HepG2 (cell line): ENCODE measurements around the gene BAMBI. TPM values are rescaled to one million over a fixed set of nuclear protein-coding genes. Genes with fewer than 3 reads are reported as not detected.

Experiments used
- ATF4 ChIP-seq, 2 experiments: fragments of 450-650 bp in 1 of 2; sonication (generic) in 1 of 2; formaldehyde crosslinking; IDR thresholded peaks; 2 replicates each; pipeline versions ENCODE4 v1.5.0 to v1.8.0; 2020 to 2022; ENCODE audit warnings: mild to moderate bottlenecking in 1 of 2, missing genetic modification reagents in 1 of 2
- FOXA3 ChIP-seq: IDR thresholded peaks from 2 replicates; pipeline ENCODE4 v1.6.1; 2016; ENCODE audit warnings: missing genetic modification reagents, missing compliant biosample characterization
- ISL2 ChIP-seq: sonication (generic); formaldehyde crosslinking; IDR thresholded peaks from 2 replicates; pipeline ENCODE4 v1.5.0; 2020; ENCODE audit warnings: missing genetic modification reagents
- NCOA2 ChIP-seq: sonication (generic); formaldehyde crosslinking; IDR thresholded peaks from 2 replicates; pipeline ENCODE4 v1.8.0; 2022; ENCODE audit warnings: inconsistent platforms
- PRDM15 ChIP-seq: sonication (generic); formaldehyde crosslinking; IDR thresholded peaks from 2 replicates; pipeline ENCODE4 v1.4.0; 2020; ENCODE audit warnings: missing genetic modification reagents
- RNF2 ChIP-seq: fragments of 450-650 bp; conservative IDR thresholded peaks from 2 replicates; pipeline ENCODE4 v1.6.1; 2016; ENCODE audit warnings: low read depth
- SP2 ChIP-seq: sonication (generic); formaldehyde crosslinking; IDR thresholded peaks from 2 replicates; pipeline ENCODE4 v1.5.1; 2020; ENCODE audit warnings: mild to moderate bottlenecking, missing genetic modification reagents
- THAP11 ChIP-seq: IDR thresholded peaks from 2 replicates; pipeline ENCODE4 v1.6.1; 2016; ENCODE audit warnings: missing biosample characterization, missing genetic modification reagents
- ZBTB8A ChIP-seq: sonication (generic); formaldehyde crosslinking; IDR thresholded peaks from 2 replicates; pipeline ENCODE4 v1.4.0; 2020; ENCODE audit warnings: mild to moderate bottlenecking, low read depth, missing genetic modification reagents, borderline replicate concordance
- ZMAT3 ChIP-seq: sonication (generic); formaldehyde crosslinking; conservative IDR thresholded peaks from 2 replicates; pipeline ENCODE4 v1.7.0; 2021; ENCODE audit warnings: missing genetic modification reagents
- ZNF138 ChIP-seq: sonication (generic); formaldehyde crosslinking; IDR thresholded peaks from 2 replicates; pipeline ENCODE4 v1.5.0; 2020; ENCODE audit warnings: mild to moderate bottlenecking, low read depth, missing genetic modification reagents
- ZNF574 ChIP-seq: sonication (generic); formaldehyde crosslinking; IDR thresholded peaks from 2 replicates; pipeline ENCODE4 v1.4.0; 2020; ENCODE audit warnings: missing genetic modification reagents
- ZNF639 ChIP-seq: conservative IDR thresholded peaks from 2 replicates; pipeline ENCODE4 v1.6.1; 2018; ENCODE audit warnings: missing genetic modification reagents
- ZNF687 ChIP-seq: sonication (generic); formaldehyde crosslinking; IDR thresholded peaks from 2 replicates; pipeline ENCODE4 v1.5.1; 2020; ENCODE audit warnings: mild to moderate bottlenecking, missing genetic modification reagents, moderate library complexity
- polyA plus RNA-seq, 8 experiments: library from polyadenylated mRNA; depleted of rRNA in 3 of 8; stranded (reverse) in 7 of 8; unstranded in 1 of 8; fragments of >200 nt; fragmentation: Illumina TruSeq in 4 of 8; extraction: Trizol in 4 of 8; gene quantifications; 2 replicates each; pipeline versions ENCODE4 v1.2.1 to v1.2.3, GENCODE V29; 2011 to 2016; ENCODE audit warnings: low read depth in 4 of 8, missing spikeins in 1 of 8, mixed read lengths in 1 of 8; ENCODE audit not compliant: insufficient read depth in 1 of 8
- total RNA-seq, 5 experiments: library from RNA; depleted of rRNA; stranded (reverse); fragments of >200 nt; fragmentation: Illumina TruSeq; extraction: Trizol; gene quantifications; 2 replicates each; pipeline ENCODE4 v1.2.3, GENCODE V29; 2016; ENCODE audit warnings: low read depth in 1 of 5

BAMBI gene
- total and polyA plus RNA-seq, 2 of the 13 experiments (the other 11 are each of a cell fraction or from before 2014, with no cell fraction given) = 12.0 to 23.6 TPM

GRCh38 chr10:28676968-28677887, at the start of gene BAMBI (continued):
- peak; percentile 75 for TF ChIP-seq ZNF574
- TF ChIP-seq RNF2 = peak; percentile 75
- no peak; the same call in 1 of the 2 replicates for TF ChIP-seq ZBTB8A (CRISPR knock-in tag)
- no peak for TF ChIP-seq FOXA3 (CRISPR knock-in tag)
- 0 out of 2 replicates have a peak, but pooled peaks have one; percentile 34 for TF ChIP-seq ISL2
- peak; percentile 77; the same call in 1 of the 2 replicates for TF ChIP-seq ZMAT3 (CRISPR knock-in tag)
- TF ChIP-seq ATF4 (CRISPR knock-in tag; IDR thresholded peaks at IDR 0.05) = no peak
- TF ChIP-seq THAP11 = peak; percentile 61; the same call in 1 of the 2 replicates
- peak; percentile 74 for TF ChIP-seq SP2 (CRISPR knock-in tag)
- peak; percentile 43; the same call in 1 of the 2 replicates for TF ChIP-seq ZNF687
- TF ChIP-seq NCOA2 (CRISPR knock-in tag) = peak; percentile 19; the same call in 1 of the 2 replicates
- TF ChIP-seq ZNF138 (CRISPR knock-in tag) = peak; percentile 66; the same call in 1 of the 2 replicates
- 0 out of 2 replicates have a peak, but pooled peaks have one; percentile 55 for TF ChIP-seq PRDM15 (CRISPR knock-in tag)
- 0 out of 2 replicates have a peak, but pooled peaks have one; percentile 65 for TF ChIP-seq ZNF639 (CRISPR knock-in tag)
